OCI-LY7 (cell line): ENCODE data around the gene EYS. TPM values are rescaled to one million over a fixed set of nuclear protein-coding genes. Genes with fewer than 3 reads are reported as not detected.

Experiments used
- BruUV-seq: library from RNA; stranded (reverse); fragments of 400-500 nt; replicated peaks from 2 replicates; lab custom pipeline; 2021; lab: Mats Ljungman, UMichigan
- CTCF ChIA-PET: fragments of 300-600 bp; sonication (Branson Sonifier 250); formaldehyde crosslinking; loops from one replicate; lab custom pipeline; 2022; ENCODE audit warnings: antibody characterized with exemption; ENCODE audit not compliant: unreplicated experiment; lab: Charles Lee
- POLR2A ChIA-PET: fragments of 300-600 bp; sonication (Branson Sonifier 250); formaldehyde crosslinking; loops from one replicate; lab custom pipeline; 2022; ENCODE audit warnings: antibody characterized with exemption; lab: Charles Lee
- DNase-seq: peaks from one replicate; pipeline ENCODE4 v3.0.0-alpha.2; 2015; ENCODE audit warnings: low spot score
- H2AFZ ChIP-seq: fragments of 200-600 bp; sonication (generic), shearing (Covaris generic); 2 replicates; pipeline ENCODE4 v1.6.1; 2014; ENCODE audit warnings: mild to moderate bottlenecking, antibody characterized with exemption, low read length, moderate library complexity
- H3K27ac ChIP-seq: fragments of 200-600 bp; sonication (generic); 2 replicates; pipeline ENCODE4 v1.5.1; 2014; ENCODE audit warnings: mixed run types, low read depth, mild to moderate bottlenecking, moderate library complexity, low read length, inconsistent platforms; ENCODE audit not compliant: poor library complexity, severe bottlenecking
- H3K36me3 ChIP-seq: fragments of 200-600 bp; sonication (generic); 2 replicates; pipeline ENCODE4 v1.6.1; 2014; ENCODE audit warnings: mild to moderate bottlenecking, antibody characterized with exemption, low read length, moderate library complexity, mixed read lengths; ENCODE audit not compliant: insufficient read depth
- H3K4me1 ChIP-seq: fragments of 200-600 bp; sonication (generic); 2 replicates; pipeline ENCODE4 v1.5.1; 2014; ENCODE audit warnings: mild to moderate bottlenecking, low read length; ENCODE audit not compliant: insufficient read depth, poor library complexity, severe bottlenecking
- H3K4me2 ChIP-seq: fragments of 200-600 bp; sonication (generic); 2 replicates; pipeline ENCODE4 v1.6.1; 2014; ENCODE audit warnings: mild to moderate bottlenecking, low read length
- H3K4me3 ChIP-seq: fragments of 200-600 bp; sonication (generic); 2 replicates; pipeline ENCODE4 v1.5.1; 2014; ENCODE audit warnings: mild to moderate bottlenecking, low read depth, low read length; ENCODE audit not compliant: poor library complexity, severe bottlenecking
- H3K79me2 ChIP-seq: fragments of 200-600 bp; sonication (generic); 2 replicates; pipeline ENCODE4 v1.6.1; 2016; ENCODE audit warnings: low read depth, mild to moderate bottlenecking, low read length, moderate library complexity, mixed read lengths; ENCODE audit not compliant: insufficient read depth
- H3K9me2 ChIP-seq: fragments of 200-600 bp; sonication (generic); 2 replicates; pipeline ENCODE4 v1.6.1; 2016; ENCODE audit warnings: mild to moderate bottlenecking, low read length, mixed read lengths; ENCODE audit not compliant: insufficient read depth
- H3K9me3 ChIP-seq: fragments of 200-600 bp; sonication (generic); 2 replicates; pipeline ENCODE4 v1.6.1; 2014; ENCODE audit warnings: mild to moderate bottlenecking, mixed run types, low read length, mixed read lengths
- H4K20me1 ChIP-seq: fragments of 200-600 bp; sonication (generic); 2 replicates; pipeline ENCODE4 v1.6.1; 2014; ENCODE audit warnings: mild to moderate bottlenecking, antibody characterized with exemption, low read length, moderate library complexity, mixed read lengths; ENCODE audit not compliant: insufficient read depth
- EZH2phosphoT487 ChIP-seq: fragments of 200-600 bp; sonication (generic); IDR thresholded peaks from 2 replicates; pipeline ENCODE4 v1.6.1; 2018; ENCODE audit warnings: low read depth, borderline replicate concordance, mild to moderate bottlenecking, mixed run types, antibody characterized with exemption, low read length, moderate library complexity, mixed read lengths
- intact Hi-C: fragments of 100-400 bp; cut with micrococcal nuclease; formaldehyde crosslinking; loops from one replicate; pipeline ENCODE4 v1.10.0; 2022; ENCODE audit not compliant: unreplicated experiment
- total RNA-seq, 2 experiments: library from RNA; depleted of rRNA in 1 of 2; stranded (reverse); fragments of >200 nt in 1 of 2; shearing (Covaris generic) in 1 of 2; gene quantifications; 2 replicates each; pipeline ENCODE4 v1.2.3, GENCODE V29; 2014 to 2022
- TF ChIP-seq, protein P1 (sequence below): fragments of 200-600 bp; sonication (generic); conservative IDR thresholded peaks from 2 replicates; pipeline ENCODE4 v1.5.1; 2014; ENCODE audit warnings: mild to moderate bottlenecking, antibody characterized with exemption, low read length, moderate library complexity, mixed read lengths

EYS gene
- total RNA-seq, 2 experiments from 2014 or later = not detected

DNA sequence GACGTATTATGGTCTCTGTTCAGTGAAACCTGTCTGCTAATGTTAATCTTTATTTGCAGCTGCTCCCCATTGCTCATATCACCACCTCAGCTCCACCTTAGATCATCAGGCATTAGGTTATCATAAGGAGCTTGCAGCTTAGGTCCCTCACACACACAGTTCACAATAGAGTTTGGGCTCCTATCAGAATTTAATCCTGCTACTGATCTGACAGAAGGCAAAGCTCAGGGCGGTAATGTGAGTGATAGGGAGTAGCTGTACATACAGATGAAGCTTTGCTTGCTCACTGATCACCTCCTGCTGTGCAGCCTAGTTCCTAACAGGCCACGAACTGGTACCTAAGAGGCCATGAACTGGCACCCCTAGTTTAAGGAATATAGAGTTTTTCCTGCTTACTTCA is 989.7 kb downstream of the EYS start:
- H3K9me2 ChIP-seq = no peaks in the 10 kb centered on the region
- no peak overlapping the region for H3K4me2 ChIP-seq
- no TSS peak for BruUV-seq
- no peaks in the 10 kb centered on the region for H3K79me2 ChIP-seq
- H4K20me1 ChIP-seq = no peaks in the 10 kb centered on the region
- H3K9me3 ChIP-seq = no peaks in the 10 kb centered on the region
- H3K4me3 ChIP-seq = no peak overlapping the region
- no peak overlapping the region for H2AFZ ChIP-seq
- CTCF ChIA-PET = no interaction called here
- TF ChIP-seq, protein P1, sequence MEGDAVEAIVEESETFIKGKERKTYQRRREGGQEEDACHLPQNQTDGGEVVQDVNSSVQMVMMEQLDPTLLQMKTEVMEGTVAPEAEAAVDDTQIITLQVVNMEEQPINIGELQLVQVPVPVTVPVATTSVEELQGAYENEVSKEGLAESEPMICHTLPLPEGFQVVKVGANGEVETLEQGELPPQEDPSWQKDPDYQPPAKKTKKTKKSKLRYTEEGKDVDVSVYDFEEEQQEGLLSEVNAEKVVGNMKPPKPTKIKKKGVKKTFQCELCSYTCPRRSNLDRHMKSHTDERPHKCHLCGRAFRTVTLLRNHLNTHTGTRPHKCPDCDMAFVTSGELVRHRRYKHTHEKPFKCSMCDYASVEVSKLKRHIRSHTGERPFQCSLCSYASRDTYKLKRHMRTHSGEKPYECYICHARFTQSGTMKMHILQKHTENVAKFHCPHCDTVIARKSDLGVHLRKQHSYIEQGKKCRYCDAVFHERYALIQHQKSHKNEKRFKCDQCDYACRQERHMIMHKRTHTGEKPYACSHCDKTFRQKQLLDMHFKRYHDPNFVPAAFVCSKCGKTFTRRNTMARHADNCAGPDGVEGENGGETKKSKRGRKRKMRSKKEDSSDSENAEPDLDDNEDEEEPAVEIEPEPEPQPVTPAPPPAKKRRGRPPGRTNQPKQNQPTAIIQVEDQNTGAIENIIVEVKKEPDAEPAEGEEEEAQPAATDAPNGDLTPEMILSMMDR = no peak
- TF ChIP-seq EZH2phosphoT487 = no peak
- intact Hi-C loops = no loop called here
- H3K27ac ChIP-seq = no peak overlapping the region
- DNase-seq = no peak
- H3K4me1 ChIP-seq = no peaks in the 10 kb centered on the region
- POLR2A ChIA-PET = interaction anchor here (0.6 to 0.8 kb wide), 2 partner anchors 10 to 379 kb away, joined by 3 read pairs; no protein-coding TSS in a partner anchor
- no peaks in the 10 kb centered on the region for H3K36me3 ChIP-seq

DNA sequence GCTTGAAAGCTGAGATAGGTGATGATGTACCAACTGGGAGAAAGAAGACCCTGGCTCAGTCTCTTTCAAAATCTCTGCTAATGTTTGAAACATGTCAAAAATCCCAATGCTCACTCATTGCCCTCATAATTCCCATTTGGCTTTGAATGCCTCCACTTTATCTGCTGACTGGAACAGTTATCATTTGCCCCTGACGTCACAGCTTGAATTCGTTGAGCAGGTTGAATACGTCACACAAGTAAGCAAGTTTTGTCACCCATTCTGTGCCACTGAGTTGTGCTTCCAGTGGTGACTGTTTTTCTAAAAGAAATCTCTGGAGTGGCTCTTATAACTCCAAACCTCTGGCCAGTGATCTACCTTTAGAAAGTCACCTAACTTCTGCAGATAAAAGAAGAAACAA is 991.4 kb downstream of the EYS start:
- BruUV-seq = no TSS peak
- no peak for DNase-seq
- CTCF ChIA-PET = no interaction called here

DNA sequence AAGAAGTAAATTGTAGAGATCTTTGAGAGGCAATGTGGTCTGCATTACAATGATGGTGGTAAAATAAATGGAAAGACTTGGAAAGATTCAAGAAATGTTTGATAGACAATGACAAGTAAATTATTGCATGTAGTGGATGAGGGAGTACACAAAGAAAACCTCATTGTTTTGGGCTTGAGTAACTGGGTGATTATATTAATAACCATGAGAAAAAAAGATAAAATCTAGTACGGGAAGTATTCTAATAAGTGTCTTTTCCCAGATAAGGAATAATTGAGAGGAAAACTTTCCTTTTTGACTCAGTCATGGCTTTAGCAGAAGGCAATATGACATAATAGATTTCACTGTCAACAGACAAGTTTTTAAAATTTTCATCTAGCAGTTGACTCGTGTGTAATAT is 993.0 kb downstream of the EYS start:
- no TSS peak for BruUV-seq
- TF ChIP-seq, protein P1 = no peak
- no peak for TF ChIP-seq EZH2phosphoT487

More for the DNA sequence above, 991.4 kb downstream of the EYS start:
- Histone ChIP-seq H3K4me2 (no peak overlapping the region), H2AFZ (no peak overlapping the region), H4K20me1 (no peaks in the 10 kb centered on the region), H3K4me1 (no peaks in the 10 kb centered on the region), H3K36me3 (no peaks in the 10 kb centered on the region), H3K27ac (no peak overlapping the region), H3K4me3 (no peak overlapping the region), H3K79me2 (no peaks in the 10 kb centered on the region), H3K9me3 (no peaks in the 10 kb centered on the region), H3K9me2 (no peaks in the 10 kb centered on the region)
- TF ChIP-seq EZH2phosphoT487 = no peak
- TF ChIP-seq, protein P1 = no peak
- intact Hi-C loops = no loop called here
- POLR2A ChIA-PET = no interaction called here

More for the DNA sequence above, 993.0 kb downstream of the EYS start:
- H3K4me2 ChIP-seq = no peak overlapping the region
- H3K9me2 ChIP-seq = no peaks in the 10 kb centered on the region
- no peak overlapping the region for H3K4me3 ChIP-seq
- no peak overlapping the region for H3K27ac ChIP-seq
- H3K4me1 ChIP-seq = no peaks in the 10 kb centered on the region
- H3K79me2 ChIP-seq = no peaks in the 10 kb centered on the region
- H3K36me3 ChIP-seq = no peaks in the 10 kb centered on the region
- intact Hi-C loops = no loop called here
- no peaks in the 10 kb centered on the region for H4K20me1 ChIP-seq
- no peak for DNase-seq
- POLR2A ChIA-PET = no interaction called here
- CTCF ChIA-PET = no interaction called here
- H2AFZ ChIP-seq = no peak overlapping the region
- H3K9me3 ChIP-seq = no peaks in the 10 kb centered on the region
